DOHH2 (cell line): ENCODE measurements around the gene KPNA1.

Experiments used
- H3F3A ChIP-seq: fragments of 200-600 bp; sonication (generic), shearing (Covaris generic); 2 replicates; pipeline ENCODE4 v1.6.0; 2016; ENCODE audit warnings: antibody characterized with exemption, mild to moderate bottlenecking; ENCODE audit not compliant: control insufficient read depth, insufficient read depth
- H3K27ac ChIP-seq: fragments of 200-600 bp; sonication (generic); 2 replicates; pipeline ENCODE4 v1.5.1; 2014; ENCODE audit warnings: low read depth, mild to moderate bottlenecking, low read length, moderate library complexity
- H3K27me3 ChIP-seq: fragments of 200-600 bp; sonication (generic); 2 replicates; pipeline ENCODE4 v1.6.1; 2014; ENCODE audit warnings: mild to moderate bottlenecking, low read length, mixed read lengths; ENCODE audit not compliant: control insufficient read depth
- H3K36me3 ChIP-seq: fragments of 200-600 bp; sonication (generic); 2 replicates; pipeline ENCODE4 v1.6.1; 2014; ENCODE audit warnings: mild to moderate bottlenecking, low read length, moderate library complexity, mixed read lengths; ENCODE audit not compliant: control insufficient read depth
- H3K4me1 ChIP-seq: fragments of 200-600 bp; sonication (generic); 2 replicates; pipeline ENCODE4 v1.6.1; 2014; ENCODE audit warnings: mild to moderate bottlenecking, low read length, mixed read lengths; ENCODE audit not compliant: control insufficient read depth
- H3K4me2 ChIP-seq: fragments of 200-600 bp; sonication (generic); 2 replicates; pipeline ENCODE4 v1.6.0; 2014; ENCODE audit warnings: mild to moderate bottlenecking, low read length, moderate library complexity
- H3K4me3 ChIP-seq: fragments of 200-600 bp; sonication (generic); 2 replicates; pipeline ENCODE4 v1.5.1; 2014; ENCODE audit warnings: mild to moderate bottlenecking, low read length, mixed read lengths
- H3K79me2 ChIP-seq: fragments of 200-600 bp; sonication (generic); 2 replicates; pipeline ENCODE4 v1.6.1; 2014; ENCODE audit warnings: mild to moderate bottlenecking, low read length, mixed read lengths; ENCODE audit not compliant: control insufficient read depth
- H3K9me2 ChIP-seq: fragments of 200-600 bp; sonication (generic); replicated peaks from 2 replicates; pipeline ENCODE4 v1.6.1; 2014; ENCODE audit warnings: mild to moderate bottlenecking, low read length, mixed read lengths; ENCODE audit not compliant: control insufficient read depth
- H3K9me3 ChIP-seq: fragments of 200-600 bp; sonication (generic); 2 replicates; pipeline ENCODE4 v1.6.1; 2014; ENCODE audit warnings: antibody characterized with exemption, low read length, mixed read lengths; ENCODE audit not compliant: control insufficient read depth, insufficient read depth
- H4K20me1 ChIP-seq: fragments of 200-600 bp; sonication (generic); 2 replicates; pipeline ENCODE4 v1.6.0; 2014; ENCODE audit warnings: low read depth, mild to moderate bottlenecking, antibody characterized with exemption, low read length, moderate library complexity; ENCODE audit not compliant: control insufficient read depth, insufficient read depth
- EZH2phosphoT487 ChIP-seq: fragments of 200-600 bp; sonication (generic); IDR thresholded peaks from 2 replicates; pipeline ENCODE4 v1.6.1; 2017; ENCODE audit warnings: borderline replicate concordance, mild to moderate bottlenecking, antibody characterized with exemption, low read length, moderate library complexity, mixed read lengths
- TF ChIP-seq, protein P1 (sequence below): fragments of 200-600 bp; sonication (generic); IDR thresholded peaks from one replicate; pipeline ENCODE4 v1.5.1; 2014; ENCODE audit warnings: antibody characterized with exemption, mild to moderate bottlenecking, low read depth, low read length; ENCODE audit not compliant: poor library complexity, severe bottlenecking

Gene KPNA1

DNA sequence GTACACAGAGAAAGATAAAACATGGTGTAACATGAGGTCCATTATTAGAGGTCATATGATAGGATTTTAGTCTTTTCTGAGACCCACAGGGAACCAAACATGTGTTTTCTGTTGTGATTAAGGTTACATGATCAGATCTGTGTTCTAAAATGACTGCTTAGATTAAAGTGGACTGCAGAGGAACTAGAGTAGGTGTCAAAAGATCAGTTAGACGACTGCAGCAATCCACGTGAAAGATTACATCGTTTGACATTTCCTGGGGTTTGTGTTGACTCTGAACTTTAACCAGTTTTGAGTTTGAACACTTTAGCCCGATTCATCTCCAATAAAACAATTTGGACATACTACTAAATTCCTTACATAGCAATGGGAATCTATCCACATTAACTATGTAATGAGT, 136.8 kb downstream of the KPNA1 start:
- Histone ChIP-seq H4K20me1 (0 out of 2 replicates have a peak, but pooled peaks cover 2% of the 10 kb centered on the region), H3K27ac (no peak overlapping the region), H3K4me1 (peaks cover 26% of the 10 kb centered on the region), H3K36me3 (peaks cover 55% of the 10 kb centered on the region), H3K9me2 (no peaks in the 10 kb centered on the region), H3K9me3 (no peaks in the 10 kb centered on the region), H3K4me2 (no peak overlapping the region), H3K79me2 (peaks cover 100% of the 10 kb centered on the region), H3K4me3 (no peak overlapping the region), H3K27me3 (no peaks in the 10 kb centered on the region), H3F3A (no peaks in the 10 kb centered on the region)
- TF ChIP-seq, protein P1, sequence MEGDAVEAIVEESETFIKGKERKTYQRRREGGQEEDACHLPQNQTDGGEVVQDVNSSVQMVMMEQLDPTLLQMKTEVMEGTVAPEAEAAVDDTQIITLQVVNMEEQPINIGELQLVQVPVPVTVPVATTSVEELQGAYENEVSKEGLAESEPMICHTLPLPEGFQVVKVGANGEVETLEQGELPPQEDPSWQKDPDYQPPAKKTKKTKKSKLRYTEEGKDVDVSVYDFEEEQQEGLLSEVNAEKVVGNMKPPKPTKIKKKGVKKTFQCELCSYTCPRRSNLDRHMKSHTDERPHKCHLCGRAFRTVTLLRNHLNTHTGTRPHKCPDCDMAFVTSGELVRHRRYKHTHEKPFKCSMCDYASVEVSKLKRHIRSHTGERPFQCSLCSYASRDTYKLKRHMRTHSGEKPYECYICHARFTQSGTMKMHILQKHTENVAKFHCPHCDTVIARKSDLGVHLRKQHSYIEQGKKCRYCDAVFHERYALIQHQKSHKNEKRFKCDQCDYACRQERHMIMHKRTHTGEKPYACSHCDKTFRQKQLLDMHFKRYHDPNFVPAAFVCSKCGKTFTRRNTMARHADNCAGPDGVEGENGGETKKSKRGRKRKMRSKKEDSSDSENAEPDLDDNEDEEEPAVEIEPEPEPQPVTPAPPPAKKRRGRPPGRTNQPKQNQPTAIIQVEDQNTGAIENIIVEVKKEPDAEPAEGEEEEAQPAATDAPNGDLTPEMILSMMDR, result no peak
- no peak for TF ChIP-seq EZH2phosphoT487

DNA sequence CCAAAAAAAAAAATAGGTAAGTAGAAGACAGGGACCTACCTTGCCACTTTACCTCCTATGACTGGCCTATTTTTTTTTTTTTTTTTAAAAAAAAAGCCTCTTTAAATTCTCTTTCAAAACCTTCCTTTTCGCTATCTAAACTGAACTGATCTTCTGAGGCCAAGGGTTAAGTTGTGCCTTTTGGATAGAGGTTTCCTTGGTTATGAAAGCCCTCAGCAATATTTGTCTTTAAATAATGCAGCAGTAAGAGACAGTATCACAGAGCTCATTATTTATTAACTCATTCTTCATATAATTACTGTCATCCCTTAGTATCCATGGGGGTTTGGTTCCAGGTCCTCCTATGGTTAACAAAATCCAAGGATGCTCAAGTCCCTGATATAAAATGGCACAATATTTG, 140.7 kb downstream of the KPNA1 start:
- H4K20me1 ChIP-seq, result 0 out of 2 replicates have a peak, but pooled peaks cover 3% of the 10 kb centered on the region
- H3K27ac ChIP-seq, result no peak overlapping the region
- no peak overlapping the region for H3K4me3 ChIP-seq
- H3K9me3 ChIP-seq, result no peaks in the 10 kb centered on the region
- H3K79me2 ChIP-seq, result peaks cover 75% of the 10 kb centered on the region
- H3K4me1 ChIP-seq, result no peaks in the 10 kb centered on the region
- peaks cover 63% of the 10 kb centered on the region for H3K36me3 ChIP-seq
- H3K27me3 ChIP-seq, result no peaks in the 10 kb centered on the region
- no peaks in the 10 kb centered on the region for H3K9me2 ChIP-seq
- no peaks in the 10 kb centered on the region for H3F3A ChIP-seq
- no peak overlapping the region for H3K4me2 ChIP-seq
- TF ChIP-seq, protein P1, result no peak
- TF ChIP-seq EZH2phosphoT487, result no peak
